HUES64 (cell line): Measurements from ENCODE around the gene FBXL13.

Experiments
- H3K27ac ChIP-seq: 2 replicates; pipeline ENCODE4 v1.7.0; 2013; ENCODE audit warnings: low read depth, low read length, inconsistent platforms
- H3K27me3 ChIP-seq: 2 replicates; pipeline ENCODE4 v1.6.1; 2013; ENCODE audit warnings: mild to moderate bottlenecking, low read length; ENCODE audit not compliant: insufficient read depth
- H3K36me3 ChIP-seq: 2 replicates; pipeline ENCODE4 v1.6.1; 2013; ENCODE audit warnings: mild to moderate bottlenecking, low read length; ENCODE audit not compliant: insufficient read depth
- H3K4me1 ChIP-seq: 2 replicates; pipeline ENCODE4 v1.6.1; 2013; ENCODE audit warnings: mild to moderate bottlenecking, low read length, moderate library complexity; ENCODE audit not compliant: insufficient read depth
- H3K4me3 ChIP-seq: 2 replicates; pipeline ENCODE4 v1.5.1; 2013; ENCODE audit warnings: mild to moderate bottlenecking, low read length, moderate library complexity
- H3K9ac ChIP-seq: 2 replicates; pipeline ENCODE4 v1.6.1; 2013; ENCODE audit warnings: mild to moderate bottlenecking, low read depth, low read length
- H3K9me3 ChIP-seq: 2 replicates; pipeline ENCODE4 v1.6.1; 2013; ENCODE audit warnings: low read depth, low read length; ENCODE audit not compliant: insufficient read depth
- WGBS: fragments of 150-250, 120-280 bp; methylation state at CpG from one replicate; pipeline ENCODE4 v1.1.7; 2013; ENCODE audit warnings: missing lambda C conversion rate; 5-methylcytosine and 5-hydroxymethylcytosine counted together

The FBXL13 gene

GRCh38 chr7:102935450-102936115 lies 139.0 kb downstream of the FBXL13 start:
- H3K27me3 ChIP-seq = no peaks in the 10 kb centered on the region
- H3K9ac ChIP-seq = no peak overlapping the region
- no peak overlapping the region; the same call in 1 of the 2 replicates for H3K27ac ChIP-seq
- WGBS = 79% methylated on average over 5 of the region's 6 CpGs
- no peaks in the 10 kb centered on the region for H3K9me3 ChIP-seq
- no peaks in the 10 kb centered on the region for H3K36me3 ChIP-seq
- H3K4me3 ChIP-seq = no peak overlapping the region
- H3K4me1 ChIP-seq = peaks cover 63% of the 10 kb centered on the region

- Histone ChIP-seq H3K36me3 (no peaks in the 10 kb centered on the region), H3K27me3 (no peaks in the 10 kb centered on the region), H3K4me1 (peaks cover 62% of the 10 kb centered on the region), H3K27ac (peak overlapping the region; percentile 96), H3K9ac (peak overlapping the region; percentile 62; the same call in 1 of the 2 replicates), H3K9me3 (no peaks in the 10 kb centered on the region), H3K4me3 (peak overlapping the region; percentile 12; the same call in 1 of the 2 replicates)
- WGBS = 25% methylated on average over 2 of the region's 3 CpGs
These were observed 139.9 kb downstream of the FBXL13 start for GRCh38 chr7:102934701-102935100.

- Histone ChIP-seq H3K9me3 (no peaks in the 10 kb centered on the region), H3K9ac (peak overlapping the region; percentile 62; the same call in 1 of the 2 replicates), H3K36me3 (no peaks in the 10 kb centered on the region), H3K27ac (peak overlapping the region; percentile 96), H3K4me1 (peaks cover 62% of the 10 kb centered on the region), H3K4me3 (peak overlapping the region; percentile 17; the same call in 1 of the 2 replicates), H3K27me3 (no peaks in the 10 kb centered on the region)
- WGBS = 67% methylated on average over 8 of the region's 8 CpGs
These were observed 140.4 kb downstream of the FBXL13 start for GRCh38 chr7:102934239-102934638.

DNA sequence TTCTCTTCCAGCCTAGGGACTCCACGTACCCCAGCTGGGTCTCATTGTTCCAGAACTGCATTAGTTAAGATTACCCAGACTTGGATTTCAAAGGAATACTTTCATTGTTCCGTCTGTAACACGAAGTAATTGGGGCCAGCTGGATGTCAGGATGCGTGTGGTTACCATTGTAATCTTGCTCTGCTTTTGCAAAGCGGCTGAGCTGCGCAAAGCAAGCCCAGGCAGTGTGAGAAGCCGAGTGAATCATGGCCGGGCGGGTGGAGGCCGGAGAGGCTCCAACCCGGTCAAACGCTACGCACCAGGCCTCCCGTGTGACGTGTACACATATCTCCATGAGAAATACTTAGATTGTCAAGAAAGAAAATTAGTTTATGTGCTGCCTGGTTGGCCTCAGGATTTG lies 140.8 kb downstream of the FBXL13 start:
- peak overlapping the region; percentile 17; the same call in 1 of the 2 replicates for H3K4me3 ChIP-seq
- peaks cover 58% of the 10 kb centered on the region for H3K4me1 ChIP-seq
- H3K27ac ChIP-seq = peak overlapping the region; percentile 96
- H3K9ac ChIP-seq = peak overlapping the region; percentile 62; the same call in 1 of the 2 replicates
- H3K36me3 ChIP-seq = no peaks in the 10 kb centered on the region
- H3K27me3 ChIP-seq = no peaks in the 10 kb centered on the region
- H3K9me3 ChIP-seq = no peaks in the 10 kb centered on the region
- 22% methylated on average over 15 of the region's 15 CpGs for WGBS

- WGBS = 100% methylated on average over 1 of the region's 1 CpG
- no peaks in the 10 kb centered on the region for H3K27me3 ChIP-seq
- peaks cover 59% of the 10 kb centered on the region for H3K4me1 ChIP-seq
These were observed 142.8 kb downstream of the FBXL13 start for GRCh38 chr7:102931757-102932156.

DNA sequence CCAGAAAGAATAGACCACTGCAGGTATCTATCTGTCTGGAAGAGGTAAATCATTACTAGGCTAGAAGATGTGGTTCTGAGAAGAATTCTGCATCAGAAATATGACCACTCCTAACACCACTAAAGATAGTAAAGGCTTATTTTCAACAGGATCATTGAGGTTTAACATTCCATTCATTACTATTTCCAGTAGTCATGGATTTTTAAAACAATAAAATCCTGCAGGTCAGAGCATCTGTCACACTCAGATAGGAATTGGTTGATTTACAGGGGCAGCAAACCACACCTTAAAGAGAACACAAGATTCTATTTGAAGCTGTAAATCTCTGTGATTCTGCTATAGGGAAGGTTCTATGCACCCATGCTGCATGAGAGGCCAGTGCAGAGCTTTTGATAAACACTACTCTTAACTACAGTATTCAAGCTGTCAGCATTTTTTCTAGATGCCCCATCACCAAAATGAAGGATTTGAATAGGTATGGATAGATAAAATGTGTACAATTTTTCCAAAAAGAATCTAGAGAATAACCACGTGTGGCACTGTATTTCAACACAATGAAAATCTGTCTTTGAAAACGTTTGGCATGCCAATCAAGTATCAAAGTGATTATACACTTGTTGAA lies 147.2 kb downstream of the FBXL13 start:
- H3K27me3 ChIP-seq = no peaks in the 10 kb centered on the region
- no peak overlapping the region for H3K9ac ChIP-seq
- H3K4me3 ChIP-seq = no peak overlapping the region
- H3K4me1 ChIP-seq = peaks cover 26% of the 10 kb centered on the region
- no peak overlapping the region for H3K27ac ChIP-seq
- H3K9me3 ChIP-seq = no peaks in the 10 kb centered on the region
- 47% methylated on average over 2 of the region's 2 CpGs for WGBS
- peaks cover 3% of the 10 kb centered on the region; the same call in 1 of the 2 replicates for H3K36me3 ChIP-seq

More at GRCh38 chr7:102931757-102932156, 142.8 kb downstream of the FBXL13 start:
- Histone ChIP-seq H3K4me3 (no peak overlapping the region), H3K9me3 (no peaks in the 10 kb centered on the region), H3K27ac (no peak overlapping the region), H3K36me3 (no peaks in the 10 kb centered on the region), H3K9ac (no peak overlapping the region)

GRCh38 chr7:102926783-102927140 lies 147.8 kb downstream of the FBXL13 start:
- Histone ChIP-seq H3K4me3 (no peak overlapping the region), H3K36me3 (peaks cover 3% of the 10 kb centered on the region; the same call in 1 of the 2 replicates), H3K9ac (no peak overlapping the region), H3K27ac (no peak overlapping the region), H3K27me3 (no peaks in the 10 kb centered on the region), H3K9me3 (no peaks in the 10 kb centered on the region), H3K4me1 (peaks cover 22% of the 10 kb centered on the region)

DNA sequence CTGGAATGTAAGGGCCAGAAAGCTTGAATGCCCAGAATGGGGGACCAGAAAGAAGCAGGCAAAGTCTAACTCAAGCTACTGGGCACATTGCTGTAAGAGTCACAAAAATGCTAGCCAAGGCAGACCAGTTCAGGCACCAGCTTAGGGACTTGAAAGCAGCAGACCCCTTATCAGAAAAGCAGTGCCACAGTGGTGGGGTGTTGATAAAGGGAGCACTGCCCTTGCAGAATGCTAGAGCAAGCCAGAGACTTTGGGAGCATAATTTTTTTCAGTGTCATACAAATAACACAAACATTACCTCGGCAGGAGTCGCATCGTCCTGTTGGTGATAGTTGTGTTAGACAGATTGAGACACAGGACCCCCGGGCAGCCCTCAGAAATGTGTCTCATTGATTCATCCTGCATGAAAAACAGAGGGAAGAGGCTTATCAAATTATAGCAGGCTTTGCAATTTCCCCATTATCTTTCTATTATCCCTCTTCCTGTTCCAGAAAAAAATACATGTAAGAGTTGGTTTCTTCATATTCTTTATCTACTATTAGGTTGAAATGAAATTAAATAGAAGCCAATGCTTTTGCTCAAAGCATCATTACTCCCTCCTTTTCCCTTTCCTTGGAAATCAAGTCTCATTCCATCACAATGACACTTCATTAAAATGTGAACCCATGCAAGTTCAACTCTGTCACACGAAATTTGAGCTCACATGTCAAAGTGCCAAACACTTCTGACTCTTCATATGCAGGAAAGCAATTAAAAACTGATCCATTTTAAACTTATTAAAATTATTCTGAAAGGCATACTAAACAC lies 148.4 kb downstream of the FBXL13 start:
- H3K9ac ChIP-seq = no peak overlapping the region
- no peaks in the 10 kb centered on the region for H3K9me3 ChIP-seq
- H3K36me3 ChIP-seq = peaks cover 3% of the 10 kb centered on the region; the same call in 1 of the 2 replicates
- WGBS = 73% methylated on average over 5 of the region's 5 CpGs
- H3K4me1 ChIP-seq = peaks cover 22% of the 10 kb centered on the region
- H3K27me3 ChIP-seq = no peaks in the 10 kb centered on the region
- H3K27ac ChIP-seq = no peak overlapping the region
- no peak overlapping the region for H3K4me3 ChIP-seq

GRCh38 chr7:102918845-102919244 lies 155.8 kb downstream of the FBXL13 start:
- Histone ChIP-seq H3K27me3 (no peaks in the 10 kb centered on the region), H3K36me3 (no peaks in the 10 kb centered on the region), H3K9me3 (no peaks in the 10 kb centered on the region), H3K4me3 (no peak overlapping the region), H3K27ac (no peak overlapping the region), H3K9ac (no peak overlapping the region), H3K4me1 (peaks cover 22% of the 10 kb centered on the region)
- 78% methylated on average over 1 of the region's 1 CpG for WGBS

GRCh38 chr7:102917436-102918353 lies 156.9 kb downstream of the FBXL13 start:
- no peaks in the 10 kb centered on the region for H3K27me3 ChIP-seq
- 83% methylated on average over 4 of the region's 5 CpGs for WGBS
- no peak overlapping the region for H3K9ac ChIP-seq
- H3K4me3 ChIP-seq = no peak overlapping the region
- H3K36me3 ChIP-seq = no peaks in the 10 kb centered on the region
- H3K4me1 ChIP-seq = peaks cover 33% of the 10 kb centered on the region
- H3K27ac ChIP-seq = no peak overlapping the region
- no peaks in the 10 kb centered on the region for H3K9me3 ChIP-seq
